Hepatocyte (in vitro differentiated cells): ENCODE measurements around the gene DGKK.

Experiments
- EZH2 ChIP-seq: fragments of 200-600 bp; sonication (generic); IDR thresholded peaks from 2 replicates; pipeline ENCODE4 v1.6.1; 2016; ENCODE audit warnings: antibody characterized with exemption, mild to moderate bottlenecking, borderline replicate concordance
- EZH2phosphoT487 ChIP-seq: fragments of 200-600 bp; sonication (generic); IDR thresholded peaks from one replicate; pipeline ENCODE4 v1.6.1; 2018; ENCODE audit warnings: antibody characterized with exemption, mild to moderate bottlenecking, low read depth, moderate library complexity; ENCODE audit not compliant: unreplicated experiment, severe bottlenecking
- TF ChIP-seq, protein P1 (sequence below): fragments of 200-600 bp; sonication (generic); IDR thresholded peaks from 2 replicates; pipeline ENCODE4 v1.5.1; 2016; ENCODE audit warnings: antibody characterized with exemption, mild to moderate bottlenecking; ENCODE audit not compliant: poor library complexity

- TF ChIP-seq, protein P1, sequence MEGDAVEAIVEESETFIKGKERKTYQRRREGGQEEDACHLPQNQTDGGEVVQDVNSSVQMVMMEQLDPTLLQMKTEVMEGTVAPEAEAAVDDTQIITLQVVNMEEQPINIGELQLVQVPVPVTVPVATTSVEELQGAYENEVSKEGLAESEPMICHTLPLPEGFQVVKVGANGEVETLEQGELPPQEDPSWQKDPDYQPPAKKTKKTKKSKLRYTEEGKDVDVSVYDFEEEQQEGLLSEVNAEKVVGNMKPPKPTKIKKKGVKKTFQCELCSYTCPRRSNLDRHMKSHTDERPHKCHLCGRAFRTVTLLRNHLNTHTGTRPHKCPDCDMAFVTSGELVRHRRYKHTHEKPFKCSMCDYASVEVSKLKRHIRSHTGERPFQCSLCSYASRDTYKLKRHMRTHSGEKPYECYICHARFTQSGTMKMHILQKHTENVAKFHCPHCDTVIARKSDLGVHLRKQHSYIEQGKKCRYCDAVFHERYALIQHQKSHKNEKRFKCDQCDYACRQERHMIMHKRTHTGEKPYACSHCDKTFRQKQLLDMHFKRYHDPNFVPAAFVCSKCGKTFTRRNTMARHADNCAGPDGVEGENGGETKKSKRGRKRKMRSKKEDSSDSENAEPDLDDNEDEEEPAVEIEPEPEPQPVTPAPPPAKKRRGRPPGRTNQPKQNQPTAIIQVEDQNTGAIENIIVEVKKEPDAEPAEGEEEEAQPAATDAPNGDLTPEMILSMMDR: no peak
- TF ChIP-seq EZH2 (no peak), EZH2phosphoT487 (no peak)
Observed at GRCh38 chrX:50403903-50404302, 66.7 kb downstream of the DGKK start.
